GM19468 (cell line): ENCODE results near the gene B3GAT3.
A peak's percentile ranks its signal among the peaks of the same experiment; 100 is the strongest.
"Not testable (repeated sequence)": the region's sequence is repeated elsewhere in the genome, so short reads cannot be mapped to it uniquely, and the experiment has no call there.

ENCODE experiments used
- ATAC-seq: cut with Tn5 transposase; IDR thresholded peaks from one replicate; pipeline ENCODE4 v1.9.1; 2021; ENCODE audit warnings: mild to moderate bottlenecking, moderate library complexity, moderate number of reproducible peaks; ENCODE audit not compliant: unreplicated experiment; ENCODE audit errors: extremely low read depth

B3GAT3 gene

DNA sequence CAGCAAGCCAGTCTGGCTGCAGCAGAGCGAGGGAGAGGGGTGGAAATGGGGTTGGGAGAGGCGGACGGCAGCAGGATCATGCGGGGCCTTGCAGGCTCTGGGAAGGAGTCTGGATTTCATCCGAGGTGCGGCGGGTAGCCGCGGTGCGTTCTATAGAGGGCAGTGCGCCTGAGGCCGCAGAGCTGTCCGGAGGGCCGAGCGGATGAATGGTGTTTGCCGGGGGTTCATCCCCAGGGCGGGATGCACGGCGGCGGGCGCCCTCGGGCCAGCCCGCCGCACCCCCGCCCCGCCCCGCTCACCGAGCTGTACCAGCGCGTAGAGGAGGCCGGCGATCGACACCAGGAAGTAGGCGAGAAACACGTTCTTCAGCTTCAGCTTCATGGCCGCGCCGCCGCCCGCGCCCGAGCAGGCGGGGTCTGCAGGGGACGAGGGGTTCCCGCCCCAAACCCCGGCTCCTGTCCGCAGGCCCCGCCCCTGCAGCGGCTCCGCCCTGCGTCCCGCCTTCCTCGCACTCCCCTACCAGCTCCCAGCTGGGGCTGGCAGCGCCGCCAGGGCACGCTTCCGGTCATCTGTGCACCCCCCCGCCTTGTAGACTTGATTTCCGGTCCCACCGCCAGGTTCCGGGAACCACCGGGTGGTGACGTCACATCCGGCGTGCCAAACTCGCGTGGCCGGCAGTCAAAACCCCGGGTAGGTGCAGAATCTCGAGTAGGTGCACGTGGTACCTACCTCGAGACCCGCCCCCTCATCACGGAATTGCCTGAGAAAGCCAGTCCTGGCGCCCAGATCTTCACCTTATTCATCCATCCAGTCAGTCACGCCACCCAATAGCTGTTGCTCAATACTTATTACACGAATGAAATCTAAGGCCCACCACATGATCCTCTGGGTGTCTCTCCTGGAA, at the start of gene B3GAT3:
TSS of gene B3GAT3 (minus strand) at position 420 of the 904 bp plus-strand sequence. CDS start at position 381, 39 bp downstream.
- ATAC-seq = peak; percentile 92

DNA sequence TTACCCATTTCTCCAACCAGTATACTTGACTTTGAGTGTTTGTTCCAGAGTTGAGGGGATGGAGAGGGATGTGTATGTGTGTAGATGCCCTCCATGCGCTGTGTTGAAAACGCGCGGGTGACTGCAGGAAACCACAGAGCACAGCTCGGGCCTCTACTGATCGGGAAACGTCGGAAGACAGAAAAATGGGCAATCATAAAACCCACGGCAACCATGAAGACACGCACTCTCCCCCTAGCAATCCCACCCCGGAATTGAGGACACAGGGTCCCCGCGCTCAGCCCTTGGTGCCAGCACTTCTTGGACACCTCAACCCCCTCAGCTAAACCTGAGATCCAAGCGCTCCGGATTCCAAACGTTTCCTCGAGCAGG, 49.4 kb upstream of the B3GAT3 start:
- ATAC-seq = no peak

DNA sequence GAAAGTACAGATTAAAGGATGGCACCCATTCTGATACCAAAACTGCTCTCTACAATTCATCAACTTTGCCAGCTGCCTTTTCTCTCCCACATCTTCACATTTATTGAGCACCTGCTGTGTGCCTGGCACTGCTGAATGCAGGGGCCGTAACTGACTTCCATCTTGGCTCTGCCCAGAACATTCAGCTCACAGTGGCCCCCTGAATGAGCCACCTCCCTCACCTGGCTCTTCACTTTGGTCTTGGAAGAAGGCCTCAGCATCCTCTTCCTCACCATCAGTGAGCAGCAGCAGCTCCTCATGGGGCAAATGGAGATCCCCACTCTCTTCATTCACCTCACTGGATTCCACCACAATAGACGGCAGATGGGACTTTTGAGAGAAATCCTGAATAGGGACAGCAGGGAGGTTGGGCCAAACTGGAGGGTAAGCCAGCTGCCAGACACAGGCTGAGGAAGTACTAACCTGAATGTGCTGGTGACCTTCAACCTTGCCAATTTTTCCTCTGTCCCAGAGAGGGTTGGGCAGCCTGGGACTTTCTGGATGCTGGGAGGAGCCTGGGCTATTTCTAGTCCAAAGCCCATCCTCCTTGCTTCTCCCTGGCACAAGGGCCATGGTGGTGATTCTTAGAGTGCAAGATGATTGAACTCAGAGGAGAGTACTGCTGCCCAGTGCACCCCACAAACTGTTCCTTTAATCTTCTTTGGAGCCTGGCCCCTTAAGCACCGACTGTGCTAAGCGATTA, 47.8 kb upstream of the B3GAT3 start:
- no peak for ATAC-seq

DNA sequence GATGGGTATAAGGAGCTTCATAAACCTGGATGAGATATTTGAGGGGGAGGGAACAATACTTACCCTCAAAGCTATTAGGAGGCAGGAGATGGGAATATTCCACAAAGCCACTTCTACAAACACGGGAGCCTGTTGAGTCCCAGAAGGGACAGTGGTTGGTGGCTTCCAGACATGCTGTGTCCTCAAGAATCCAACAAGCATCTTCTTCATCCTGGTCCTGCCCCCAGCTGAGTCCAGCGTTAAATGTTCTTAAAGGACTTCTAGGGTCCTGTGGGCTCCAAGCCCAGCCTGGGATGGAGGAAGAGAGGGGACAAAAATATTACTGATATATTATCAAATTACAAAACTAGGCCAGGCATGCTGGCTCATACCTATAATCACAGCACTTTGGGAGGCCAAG, 45.7 kb upstream of the B3GAT3 start:
- no peak for ATAC-seq

DNA sequence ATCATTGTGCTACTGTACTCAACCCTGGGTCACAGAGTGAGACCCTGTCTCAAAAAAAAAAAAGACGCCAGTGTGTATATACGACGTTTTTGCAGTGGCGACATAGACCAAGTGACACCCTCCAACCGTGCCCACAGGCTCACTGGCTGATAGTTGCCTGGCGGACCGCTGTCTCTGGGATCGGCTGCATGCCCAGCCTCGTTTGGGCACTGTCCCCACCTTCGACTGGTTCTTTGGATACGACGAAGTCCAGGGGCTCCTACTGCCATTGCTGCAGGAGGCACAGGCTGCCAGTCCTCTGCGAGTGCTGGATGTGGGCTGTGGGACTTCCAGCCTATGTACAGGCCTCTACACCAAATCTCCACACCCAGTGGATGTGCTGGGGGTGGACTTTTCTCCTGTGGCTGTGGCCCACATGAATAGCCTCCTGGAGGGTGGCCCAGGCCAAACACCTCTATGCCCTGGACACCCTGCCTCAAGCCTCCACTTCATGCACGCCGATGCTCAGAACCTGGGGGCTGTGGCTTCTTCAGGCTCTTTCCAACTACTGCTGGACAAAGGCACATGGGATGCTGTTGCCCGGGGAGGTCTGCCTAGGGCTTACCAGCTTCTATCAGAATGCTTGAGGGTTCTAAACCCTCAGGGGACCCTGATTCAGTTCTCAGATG, 44.6 kb upstream of the B3GAT3 start:
- ATAC-seq = no peak

DNA sequence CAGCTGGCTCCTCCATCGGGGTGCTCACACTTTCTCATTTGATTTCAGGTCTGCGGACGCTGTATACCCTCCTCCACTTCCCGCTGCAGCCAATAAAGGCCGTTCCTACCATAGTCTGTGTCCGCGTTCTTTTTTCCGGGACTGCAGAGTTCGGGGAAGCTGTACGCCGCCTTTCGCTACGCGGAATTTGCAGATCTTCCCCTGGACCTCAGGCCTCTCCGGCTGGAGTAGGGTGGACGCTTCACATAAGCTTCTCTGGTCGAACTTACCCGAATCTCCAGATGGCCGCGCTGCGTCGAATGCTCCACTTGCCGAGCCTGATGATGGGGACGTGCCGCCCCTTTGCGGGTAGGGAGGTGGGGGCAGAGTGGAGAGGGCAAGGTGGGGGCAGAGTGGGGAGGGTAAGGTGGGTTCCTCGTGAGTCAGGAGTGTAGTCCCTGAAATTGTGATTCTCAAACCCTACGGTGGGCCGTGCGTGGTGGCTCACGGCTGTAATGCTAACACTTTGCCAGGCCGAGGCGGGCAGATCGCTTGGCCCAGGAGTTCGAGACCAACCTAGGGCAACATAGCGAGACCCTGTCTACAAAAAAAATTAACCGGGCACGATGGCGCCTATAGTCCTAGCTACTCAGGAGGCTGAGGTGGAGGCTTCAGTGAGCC, 43.9 kb upstream of the B3GAT3 start:
- no peak for ATAC-seq

DNA sequence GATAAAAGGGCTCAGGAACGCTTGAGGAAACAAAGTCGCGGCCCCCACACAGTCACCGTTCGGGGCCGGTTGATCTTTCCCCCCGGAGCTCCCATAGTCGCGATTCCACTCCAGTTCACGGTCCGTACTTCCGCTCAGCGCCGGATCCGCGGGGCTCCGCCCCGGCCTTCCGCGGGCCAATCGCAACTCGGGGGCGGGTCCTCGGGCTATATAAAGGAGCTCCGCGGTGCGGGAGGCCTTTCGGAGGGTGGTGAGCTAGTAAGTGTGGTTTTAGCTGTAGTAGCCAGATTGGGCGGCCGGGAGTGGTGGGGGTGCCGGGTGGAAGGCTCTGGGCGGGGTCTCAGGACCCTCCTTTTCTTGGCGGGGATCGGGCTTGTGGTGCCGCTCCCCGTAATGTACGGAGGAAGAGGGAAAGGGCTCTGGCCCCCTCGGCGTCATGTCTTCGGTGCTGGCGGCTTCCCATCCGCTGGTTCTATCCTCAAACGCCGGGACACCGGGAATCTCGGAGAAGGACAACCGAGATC, 43.4 kb upstream of the B3GAT3 start, which contains the start of the genes C11orf98 and CSKMT:
TSS of gene C11orf98 (minus strand) at position 136 of the 524 bp plus-strand sequence. CDS start at position 95, 41 bp downstream.
TSS of gene CSKMT (plus strand) at position 238 of the 524 bp plus-strand sequence. CDS start 568 bp downstream, outside the sequence.
- no peak for ATAC-seq

DNA sequence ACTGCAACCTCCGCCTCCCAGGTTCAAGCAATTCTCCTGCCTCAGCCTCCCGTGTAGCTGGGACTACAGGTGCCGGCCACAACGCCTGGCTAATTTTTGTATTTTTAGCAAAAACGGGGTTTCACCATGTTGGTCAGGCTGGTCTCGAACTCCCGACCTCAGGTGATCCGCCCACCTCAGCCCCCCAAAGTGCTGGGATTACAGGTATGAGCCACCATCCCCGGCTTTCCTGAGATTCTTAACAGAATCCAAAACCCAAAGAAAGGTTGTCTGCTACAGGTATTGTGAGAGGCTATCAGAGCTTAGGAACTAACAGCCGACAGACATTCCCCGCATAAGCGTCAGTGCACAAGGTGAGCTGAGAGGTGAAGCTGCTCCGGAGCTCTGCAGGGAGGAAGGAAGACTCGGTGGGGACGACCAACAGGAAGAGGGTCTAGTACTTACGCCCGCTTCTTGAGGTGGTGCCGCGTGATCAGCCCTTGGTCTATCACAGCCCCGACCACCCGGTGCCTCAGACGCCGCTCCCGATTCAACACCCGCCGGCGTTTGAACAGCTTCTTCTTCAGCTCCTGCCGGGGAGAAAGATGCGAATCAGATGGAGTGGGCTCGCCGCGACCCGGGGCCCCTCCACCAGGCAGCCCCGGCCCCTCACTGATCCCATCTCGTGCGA, 42.8 kb upstream of the B3GAT3 start:
- no peak for ATAC-seq

DNA sequence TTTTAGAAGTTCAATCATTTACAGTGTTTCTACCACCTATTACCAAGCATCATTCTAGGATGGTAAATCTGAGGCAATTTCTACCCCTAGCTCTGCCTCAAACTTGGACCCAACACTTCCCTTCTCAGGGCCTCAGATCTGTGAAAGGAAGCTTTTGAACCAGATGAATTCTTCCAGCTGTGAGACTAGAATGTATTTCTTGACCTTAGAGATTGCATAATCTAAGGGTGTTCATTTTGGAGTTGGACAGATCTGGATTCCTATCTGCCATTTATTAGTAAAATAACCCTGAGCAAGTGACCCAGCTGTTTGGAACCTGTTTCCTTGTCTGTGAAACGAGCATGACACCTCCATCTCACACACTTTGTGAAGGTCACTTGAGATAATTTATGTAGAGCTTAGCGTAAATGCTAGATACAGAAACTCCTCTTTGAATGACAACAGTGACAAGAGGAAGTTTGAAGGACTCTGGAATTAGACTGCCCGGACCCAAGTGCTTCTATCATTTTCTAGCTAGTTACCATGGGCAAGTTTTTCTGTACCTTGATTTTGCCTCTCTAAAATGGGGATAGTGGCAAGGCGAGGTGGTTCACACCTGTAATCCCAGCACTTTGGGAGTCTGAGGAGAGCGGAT, 35.1 kb upstream of the B3GAT3 start:
- no peak for ATAC-seq

DNA sequence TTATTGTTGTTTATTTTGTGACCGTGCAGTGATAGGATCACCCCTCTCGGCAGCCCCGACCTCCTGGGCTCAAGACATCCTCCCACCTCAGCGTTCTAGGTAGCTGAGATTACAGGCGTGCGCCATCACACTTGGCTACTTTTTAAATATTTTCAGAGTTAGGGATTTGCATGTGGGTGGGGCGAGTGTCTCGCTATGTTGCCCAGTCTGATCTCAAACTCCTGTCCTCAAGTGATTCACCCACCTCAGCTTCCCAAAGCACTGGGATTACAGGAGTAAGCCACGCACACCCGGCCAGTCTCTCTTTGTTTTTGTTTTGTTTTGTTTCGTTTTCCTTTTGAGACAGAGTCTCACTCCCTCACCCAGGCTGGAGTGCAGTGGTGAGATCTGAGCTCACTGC, 32.5 kb upstream of the B3GAT3 start:
- ATAC-seq = no peak

DNA sequence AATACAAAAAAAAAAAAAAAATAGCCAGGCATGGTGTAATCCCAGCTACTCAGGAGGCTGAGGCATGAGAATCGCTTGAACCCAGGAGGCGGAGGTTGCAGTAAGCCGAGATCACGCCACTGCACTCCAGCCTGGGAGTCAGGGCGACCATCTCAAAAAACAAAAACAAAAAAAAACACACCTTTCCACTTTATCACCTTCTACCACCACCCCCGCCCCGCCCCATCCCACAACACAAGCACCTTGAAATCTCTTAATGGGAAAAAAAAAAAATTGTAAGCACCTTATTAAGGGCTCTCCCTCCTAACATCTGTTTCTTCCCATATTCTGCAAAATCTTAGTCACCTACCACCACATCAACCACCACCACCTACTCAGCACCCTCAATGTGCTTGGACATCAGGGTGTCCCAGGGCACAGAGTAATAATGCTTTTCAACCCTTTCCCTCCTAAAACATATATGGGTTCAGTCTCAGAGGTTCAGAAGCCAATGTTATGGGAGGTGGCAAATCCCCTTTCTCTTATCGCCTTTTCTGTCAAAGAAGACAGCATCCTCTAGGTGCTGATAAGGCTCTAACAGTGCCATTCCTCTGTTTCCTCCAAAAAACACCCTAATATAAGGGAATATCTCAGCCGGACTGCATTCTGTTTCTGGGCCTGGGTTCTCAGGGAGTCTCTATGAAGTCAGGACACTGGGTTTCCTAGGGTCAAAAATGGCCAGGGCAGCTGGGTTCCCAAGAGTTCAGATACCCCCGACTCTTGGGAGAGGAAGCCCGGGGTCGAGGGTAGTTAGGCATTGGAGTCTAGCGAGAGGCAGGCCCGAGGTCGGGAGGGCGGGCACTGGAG, 30.6 kb upstream of the B3GAT3 start:
- ATAC-seq = no peak

DNA sequence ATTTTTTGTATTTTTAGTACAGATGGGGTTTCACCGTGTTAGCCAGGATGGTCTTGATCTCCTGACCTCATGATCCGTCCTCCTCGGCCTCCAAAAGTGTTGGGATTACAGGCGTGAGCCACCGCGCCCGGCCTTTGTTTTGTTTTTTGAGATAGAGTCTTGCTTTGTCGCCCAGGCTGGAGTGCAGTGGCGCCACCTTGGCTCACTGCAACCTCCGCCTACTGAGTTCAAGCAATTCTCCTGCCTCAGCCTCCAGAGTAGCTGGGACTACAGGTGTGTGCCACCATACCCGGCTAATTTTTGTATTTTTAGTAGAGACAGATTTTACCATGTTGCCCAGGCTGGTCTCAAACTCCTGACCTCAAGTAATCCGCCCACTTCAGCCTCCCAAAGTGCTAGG, 28.5 kb upstream of the B3GAT3 start:
- not testable (repeated sequence) for ATAC-seq

DNA sequence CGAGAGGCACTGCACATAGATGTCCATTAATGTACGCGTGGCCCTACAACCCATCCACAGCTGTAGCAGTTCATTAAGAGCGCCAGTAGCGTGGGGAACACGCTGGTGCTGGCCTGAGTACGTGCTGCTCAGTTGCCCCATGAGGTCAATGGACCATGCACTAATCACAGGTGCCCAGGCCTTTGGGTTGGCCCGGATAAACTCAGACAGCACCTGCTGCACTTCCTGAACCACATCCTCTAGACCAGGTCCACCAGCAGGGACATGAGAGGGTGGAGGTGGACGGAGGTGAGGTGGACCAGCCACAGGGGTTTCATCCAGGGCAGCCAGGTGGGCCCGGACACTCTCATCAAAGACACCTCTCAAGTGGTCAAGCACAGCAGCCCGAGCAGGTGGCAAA, 27.7 kb upstream of the B3GAT3 start:
- ATAC-seq = no peak

DNA sequence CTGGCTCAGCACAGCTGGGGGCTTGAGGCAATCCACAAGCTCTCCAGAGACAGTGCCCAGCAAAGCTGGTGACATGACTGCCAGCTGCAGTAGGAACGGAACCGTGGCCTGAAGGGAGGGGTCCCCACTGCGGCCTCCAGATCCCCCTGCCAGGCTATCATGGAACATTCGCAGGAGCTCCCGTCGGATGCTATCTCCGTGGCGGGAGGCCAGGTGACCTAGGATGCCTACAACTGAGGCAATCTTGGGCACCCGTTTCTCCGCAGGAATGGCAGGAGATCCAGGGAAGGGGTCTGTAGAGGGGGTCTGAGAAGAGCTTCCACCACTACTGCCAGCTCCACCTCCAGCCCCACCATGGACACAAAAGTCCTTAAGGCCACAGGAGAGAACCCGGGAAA, 27.2 kb upstream of the B3GAT3 start:
- no peak for ATAC-seq

DNA sequence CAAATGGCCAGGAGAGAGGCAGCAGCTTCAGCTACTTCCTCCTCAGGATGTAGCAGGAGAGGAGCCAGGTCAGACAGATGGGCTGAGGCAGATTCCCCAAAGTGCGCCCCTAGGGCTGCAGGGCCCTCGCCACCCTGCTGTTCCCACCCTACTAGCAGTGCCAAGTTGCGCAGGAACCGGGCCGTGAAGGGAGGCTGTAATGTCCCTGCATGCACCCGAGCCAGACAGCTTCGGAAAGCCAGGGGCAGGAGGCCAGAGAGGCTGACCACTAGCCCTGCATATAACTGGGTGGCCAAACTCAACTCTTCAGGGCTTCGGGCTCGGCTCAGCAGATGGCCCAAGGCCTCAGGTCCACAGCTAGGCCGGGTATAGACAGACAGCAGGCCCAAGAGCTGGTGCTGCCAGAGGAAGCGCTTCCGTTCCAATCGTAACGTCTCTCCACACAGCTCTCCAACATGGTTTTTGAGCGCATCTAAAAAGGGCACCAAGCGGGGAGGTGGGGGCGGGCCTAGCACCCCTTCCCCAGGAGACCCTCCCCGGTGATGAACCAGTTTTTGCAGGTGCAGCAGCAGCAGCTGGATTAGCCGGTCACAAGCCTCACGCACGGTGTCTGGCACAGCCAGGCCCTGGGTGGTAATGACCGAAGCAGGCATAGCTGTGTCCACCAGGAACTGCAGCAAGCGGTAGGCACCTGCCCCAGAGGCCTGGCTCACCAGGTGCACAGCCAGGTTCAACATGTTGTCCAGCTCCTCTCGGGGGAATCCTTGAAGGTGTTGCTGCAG, 26.6 kb upstream of the B3GAT3 start:
- no peak for ATAC-seq

DNA sequence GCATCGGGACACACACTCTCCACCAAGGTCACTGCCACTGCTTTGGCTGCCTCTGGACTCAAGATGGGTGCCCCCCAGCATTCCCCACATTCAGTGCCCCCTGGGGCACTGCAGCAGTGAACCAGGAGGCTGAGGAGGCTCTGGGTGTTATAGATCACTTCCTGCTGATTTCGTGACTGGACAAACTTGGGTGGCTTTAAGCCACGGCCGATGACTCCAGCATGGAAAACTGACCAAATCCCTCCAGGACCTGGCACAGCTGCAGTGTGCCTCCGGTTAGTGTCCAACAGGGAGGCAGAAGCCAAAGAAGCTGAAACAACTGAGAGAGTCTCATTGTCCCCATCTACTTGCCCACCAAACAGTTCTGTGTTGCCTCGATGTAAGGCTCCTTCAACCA, 25.8 kb upstream of the B3GAT3 start:
- ATAC-seq = no peak
